Fibroblast of pulmonary artery (primary cell): ENCODE data around the gene PRKAG3.
A peak's percentile ranks its signal among the peaks of the same experiment; 100 is the strongest.

Experiments
- DNase-seq: peaks from one replicate; pipeline ENCODE4 v3.0.0-alpha.2; 2010; ENCODE audit warnings: low read depth
- H3K4me3 ChIP-seq: replicated peaks from 2 replicates; pipeline ENCODE4 v1.5.1; 2011; ENCODE audit warnings: low read depth, mild to moderate bottlenecking, control low read depth, low read length, moderate library complexity
- CTCF ChIP-seq: IDR thresholded peaks from 2 replicates; pipeline ENCODE4 v1.5.1; 2011; ENCODE audit warnings: mild to moderate bottlenecking, control low read depth, low read length, inconsistent platforms; ENCODE audit errors: missing control alignments

Gene PRKAG3

GRCh38 chr2:218877891-218878290, 46.3 kb upstream of the PRKAG3 start:
- no peak overlapping the region for H3K4me3 ChIP-seq
- TF ChIP-seq CTCF: no peak
- DNase-seq: no peak

- no peak for DNase-seq
- H3K4me3 ChIP-seq: no peak overlapping the region
- TF ChIP-seq CTCF: no peak
Measured at GRCh38 chr2:218877331-218877730, 45.7 kb upstream of the PRKAG3 start.

GRCh38 chr2:218876562-218877219, 45.1 kb upstream of the PRKAG3 start:
- H3K4me3 ChIP-seq: no peak overlapping the region
- peak; percentile 76 for DNase-seq
- peak; percentile 99 for TF ChIP-seq CTCF

- no peak for TF ChIP-seq CTCF
- H3K4me3 ChIP-seq: no peak overlapping the region
- DNase-seq: no peak
Measured at GRCh38 chr2:218875692-218876246, 44.2 kb upstream of the PRKAG3 start.

GRCh38 chr2:218873359-218874194, 42.0 kb upstream of the PRKAG3 start:
- DNase-seq: no peak
- no peak for TF ChIP-seq CTCF
- H3K4me3 ChIP-seq: no peak overlapping the region

- no peak for DNase-seq
Measured at GRCh38 chr2:218872645-218873358, 41.2 kb upstream of the PRKAG3 start.

More at GRCh38 chr2:218872645-218873358, 41.2 kb upstream of the PRKAG3 start:
- H3K4me3 ChIP-seq: no peak overlapping the region
- TF ChIP-seq CTCF: no peak
